GM23338 (cell line): ENCODE measurements around the gene SNRPD3. TPM values are rescaled to one million over a fixed set of nuclear protein-coding genes. Genes with fewer than 3 reads are reported as not detected.
"Not testable (repeated sequence)": the region's sequence is repeated elsewhere in the genome, so short reads cannot be mapped to it uniquely, and the experiment has no call there.

Experiments
- ATAC-seq: fragments of 200-7000 bp; cut with Tn5 transposase; 3 replicates; pipeline ENCODE4 v1.9.1; 2020
- DNase-seq: peaks from one replicate; pipeline ENCODE4 v3.0.0-alpha.2; 2015; ENCODE audit warnings: low spot score
- H2AFZ ChIP-seq: fragments of 200-600 bp; sonication (generic); 2 replicates; pipeline ENCODE4 v1.8.0; 2016; ENCODE audit warnings: antibody characterized with exemption, mild to moderate bottlenecking, moderate library complexity
- H3F3A ChIP-seq: fragments of 200-600 bp; sonication (generic); replicated peaks from 2 replicates; pipeline ENCODE4 v1.8.0; 2017; ENCODE audit warnings: antibody characterized with exemption, mixed run types, low read depth
- H3K27ac ChIP-seq: fragments of 200-600 bp; sonication (generic); 2 replicates; pipeline ENCODE4 v1.6.1; 2016; ENCODE audit warnings: low read depth
- H3K27me3 ChIP-seq: fragments of 200-600 bp; sonication (generic); 2 replicates; pipeline ENCODE4 v1.8.0; 2016; ENCODE audit warnings: mild to moderate bottlenecking, mixed run types, moderate library complexity; ENCODE audit not compliant: insufficient read depth
- H3K36me3 ChIP-seq: fragments of 200-600 bp; sonication (generic); 2 replicates; pipeline ENCODE4 v1.8.0; 2016; ENCODE audit warnings: mild to moderate bottlenecking; ENCODE audit not compliant: insufficient read depth
- H3K4me1 ChIP-seq: fragments of 200-600 bp; sonication (generic); 2 replicates; pipeline ENCODE4 v1.8.0; 2016; ENCODE audit warnings: mild to moderate bottlenecking, moderate library complexity; ENCODE audit not compliant: insufficient read depth
- H3K4me2 ChIP-seq: fragments of 200-600 bp; sonication (generic); 2 replicates; pipeline ENCODE4 v1.7.1; 2017; ENCODE audit warnings: mixed run types
- H3K4me3 ChIP-seq: fragments of 200-600 bp; sonication (generic); 2 replicates; pipeline ENCODE4 v1.6.1; 2016; ENCODE audit warnings: mixed run types
- H3K79me2 ChIP-seq: fragments of 200-600 bp; sonication (generic); replicated peaks from 2 replicates; pipeline ENCODE4 v1.8.0; 2017; ENCODE audit warnings: mild to moderate bottlenecking; ENCODE audit not compliant: insufficient read depth
- H3K9me2 ChIP-seq: fragments of 200-600 bp; sonication (generic); 2 replicates; pipeline ENCODE4 v1.8.0; 2017; ENCODE audit not compliant: insufficient read depth
- H4K20me1 ChIP-seq: fragments of 200-600 bp; sonication (generic); replicated peaks from 2 replicates; pipeline ENCODE4 v1.8.0; 2017; ENCODE audit warnings: mild to moderate bottlenecking; ENCODE audit not compliant: insufficient read depth
- H3K27ac Mint-ChIP-seq: 2 replicates; pipeline ENCODE4 v1.8.0; 2020; ENCODE audit warnings: inconsistent platforms, mild to moderate bottlenecking, moderate library complexity, mixed read lengths
- H3K27me3 Mint-ChIP-seq: 3 replicates; pipeline ENCODE4 v1.8.0; 2022; ENCODE audit warnings: low read depth, mild to moderate bottlenecking, moderate library complexity, mixed read lengths, inconsistent platforms; ENCODE audit not compliant: insufficient read depth, poor library complexity
- H3K36me3 Mint-ChIP-seq: 3 replicates; pipeline ENCODE4 v1.8.0; 2021; ENCODE audit warnings: low read depth, mild to moderate bottlenecking, inconsistent platforms, moderate library complexity, mixed read lengths
- H3K4me1 Mint-ChIP-seq: 3 replicates; pipeline ENCODE4 v1.8.0; 2020; ENCODE audit warnings: mild to moderate bottlenecking, inconsistent platforms, mixed read lengths
- H3K4me3 Mint-ChIP-seq: 3 replicates; pipeline ENCODE4 v1.8.0; 2021; ENCODE audit warnings: moderate library complexity, mild to moderate bottlenecking, inconsistent platforms, mixed read lengths
- H3K9me3 Mint-ChIP-seq: 3 replicates; pipeline ENCODE4 v1.8.0; 2020; ENCODE audit warnings: moderate library complexity, mild to moderate bottlenecking, inconsistent platforms, mixed read lengths
- CREB1 ChIP-seq: fragments of 250-450 bp; sonication (Bioruptor Pico); IDR thresholded peaks from 2 replicates; pipeline ENCODE4 v1.5.0; 2020; ENCODE audit warnings: low read depth, mild to moderate bottlenecking, moderate library complexity
- CTCF ChIP-seq, 2 experiments: fragments of 200-600 bp in 1 of 2; sonication (generic) in 1 of 2; conservative IDR thresholded peaks; 2 replicates each; pipeline versions ENCODE4 v1.5.1 to v1.6.1; 2016 to 2017; ENCODE audit warnings: antibody characterized with exemption in 2 of 2, low read depth in 2 of 2, mild to moderate bottlenecking in 2 of 2, moderate library complexity in 1 of 2
- ETS1 ChIP-seq: IDR thresholded peaks from 2 replicates; pipeline ENCODE4 v1.6.1; 2016; ENCODE audit warnings: antibody characterized with exemption
- POLR2AphosphoS5 ChIP-seq: IDR thresholded peaks from 2 replicates; pipeline ENCODE4 v1.6.1; 2016; ENCODE audit warnings: antibody characterized with exemption, low read depth
- REST ChIP-seq: IDR thresholded peaks from one replicate; pipeline ENCODE4 v1.6.1; 2018; ENCODE audit warnings: antibody characterized with exemption; ENCODE audit not compliant: unreplicated experiment
- STAT1 ChIP-seq: IDR thresholded peaks from one replicate; pipeline ENCODE4 v1.6.1; 2016; ENCODE audit warnings: antibody characterized with exemption; ENCODE audit not compliant: unreplicated experiment
- ZNF114 ChIP-seq: fragments of 250-450 bp; sonication (Bioruptor Pico); IDR thresholded peaks from 2 replicates; pipeline ENCODE4 v1.5.0; 2020; ENCODE audit warnings: mild to moderate bottlenecking, moderate library complexity
- ZNF331 ChIP-seq: fragments of 250-450 bp; sonication (Bioruptor Pico); IDR thresholded peaks from 2 replicates; pipeline ENCODE4 v1.5.0; 2020; ENCODE audit warnings: low read depth, mild to moderate bottlenecking, moderate library complexity
- polyA plus RNA-seq: library from polyadenylated mRNA; unstranded; fragments of >200 nt; fragmentation: Nextera tagmentation; extraction: Ambion mirVana; gene quantifications from 2 replicates; pipeline ENCODE4 v1.2.1, GENCODE V29; 2016
- total RNA-seq: library from RNA; depleted of rRNA; stranded (reverse); fragments of >200 nt; shearing (Covaris generic); gene quantifications from 2 replicates; pipeline ENCODE4 v1.2.3, GENCODE V29; 2014

SNRPD3 gene
- total and polyA plus RNA-seq, 2 experiments from 2014 or later = 314 to 375 TPM

GRCh38 chr22:24550902-24551435 is 4.8 kb upstream of the SNRPD3 start (continued):
- no peak for TF ChIP-seq ETS1
- TF ChIP-seq CREB1 (CRISPR knock-in tag) = no peak
- no peak for TF ChIP-seq ZNF114 (CRISPR knock-in tag)
- no peak for TF ChIP-seq CTCF (conservative IDR thresholded peaks at IDR 0.05; ENCODE audit: low read depth in 2 of 2)
- TF ChIP-seq REST = no peak
- TF ChIP-seq POLR2AphosphoS5 = no peak
- TF ChIP-seq STAT1 = no peak
- TF ChIP-seq ZNF331 = no peak

- H3K9me3 Mint-ChIP-seq, H2AFZ ChIP-seq, H3K36me3 ChIP-seq, H3K9me2 ChIP-seq, H3K27me3 Mint-ChIP-seq, DNase-seq, H3K4me2 ChIP-seq, ATAC-seq, H3F3A ChIP-seq, H3K27me3 ChIP-seq, H3K27ac ChIP-seq: not testable (repeated sequence)
- Histone ChIP-seq H3K79me2 (peaks cover 64% of the 10 kb centered on the region), H4K20me1 (peaks cover 33% of the 10 kb centered on the region), H3K4me1 (peaks cover 18% of the 10 kb centered on the region), H3K4me3 (peak overlapping the region; percentile 99; the same call in 1 of the 2 replicates)
- Mint-ChIP-seq H3K4me3 (peak overlapping the region; percentile 98; the same call in 2 of the 3 replicates), H3K36me3 (peaks cover 27% of the 10 kb centered on the region), H3K4me1 (peaks cover 22% of the 10 kb centered on the region), H3K27ac (peak overlapping the region; percentile 5; the same call in 1 of the 2 replicates)
These were observed 3.1 kb upstream of the SNRPD3 start for GRCh38 chr22:24552503-24553286.
